ENCODE measurements around the gene RAB40B. TPM values are rescaled to one million over a fixed set of nuclear protein-coding genes. Genes with fewer than 3 reads are reported as not detected.

Gene RAB40B
- total and polyA plus RNA-seq, 2 of the 13 experiments (the other 11 are each of a cell fraction or from before 2014, with no cell fraction given) = 6.2 to 6.5 TPM

DNA sequence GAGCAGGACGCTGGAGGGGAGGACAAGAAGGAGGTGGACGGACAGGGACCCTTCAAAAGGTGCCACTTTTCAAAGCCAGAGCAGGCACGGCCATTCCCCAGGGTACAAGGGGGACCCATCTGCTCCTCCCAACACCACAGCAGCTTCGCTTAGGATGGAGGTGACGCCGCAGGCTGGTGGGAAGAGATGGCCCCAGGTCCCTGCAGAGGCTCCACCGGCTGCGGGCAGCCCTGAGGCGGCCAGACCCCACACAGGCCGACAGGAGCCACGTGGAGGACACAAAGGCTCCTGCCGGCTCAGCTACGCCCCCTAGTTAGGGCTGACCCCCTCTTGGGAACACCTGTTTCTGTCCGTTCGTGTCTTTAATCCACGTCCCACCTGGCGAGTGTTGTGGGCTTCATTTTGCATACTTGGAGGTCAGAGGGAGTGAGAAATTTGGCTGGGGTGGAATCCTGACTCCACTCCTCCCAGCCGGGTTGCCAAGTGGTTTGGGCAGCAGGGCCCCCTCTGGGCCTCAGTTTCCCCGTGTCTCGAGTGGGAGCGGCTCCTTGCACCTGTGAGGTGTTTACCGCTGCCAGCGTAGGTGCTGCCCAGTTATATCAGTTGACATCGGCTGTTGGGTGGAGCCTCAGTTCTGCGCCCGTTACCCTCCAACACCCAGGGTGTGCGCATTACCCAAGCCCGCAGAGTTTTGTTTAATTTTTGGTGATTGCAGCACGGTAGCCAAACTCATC, 12.2 kb upstream of the RAB40B start:
- POLR2A ChIA-PET = interaction anchor here (0.9 kb wide), 1 partner anchor 28 kb away, joined by 4 read pairs; no protein-coding TSS in a partner anchor
- ATAC-seq (peak; percentile 13), FAIRE-seq (no peak), DNase-seq (ENCODE audit: low spot score) (no peak)
- 47% methylated on average over 25 of the region's 29 CpGs for WGBS (ENCODE audit: low lambda C conversion rate)
- H2AFZ ChIP-seq (ENCODE audit: low read length) = no peak overlapping the region
- H3K9ac ChIP-seq (ENCODE audit: insufficient read depth, low read depth, low read length) = no peak overlapping the region
- peak overlapping the region in 1 of 3 experiments; percentile 20; a peak in 1 of 6 replicates for H3K4me3 ChIP-seq (replicated peaks in 1 of 3; ENCODE audit: insufficient read depth in 1 of 3, low read depth in 2 of 3, low read length in 3 of 3)
- BruUV-seq (replicated peaks) = no TSS peak
- in situ Hi-C loops (cut with HindIII; ENCODE audit: extremely low pct_ligation_motif_present, low pct_unique_long_range_greater_than_20kb) (no loop called here), intact Hi-C loops (cut with micrococcal nuclease; ENCODE audit: unreplicated experiment) (loop anchor here (2.0 kb wide), 1 partner anchor 32 kb away; no protein-coding TSS in a partner anchor)
- H3K9me3 ChIP-seq (ENCODE audit: low read length) = no peaks in the 10 kb centered on the region
- no peaks in the 10 kb centered on the region for H3K36me3 ChIP-seq (replicated peaks in 1 of 2; ENCODE audit: control insufficient read depth in 1 of 2, insufficient read depth in 2 of 2, low read length in 2 of 2)
- CTCF ChIA-PET (ENCODE audit: low intra/inter-chr PET ratio, low total read pairs) = interaction anchor here (0.8 to 2.3 kb wide), 3 partner anchors 42 to 65 kb away, joined by 3 to 10 read pairs (median 7); no protein-coding TSS in a partner anchor
- no peak overlapping the region for H3K27ac ChIP-seq (ENCODE audit: extremely low read length, insufficient read depth, low read length)
- H3K4me1 ChIP-seq (ENCODE audit: insufficient read depth, low read length) = peaks cover 57% of the 10 kb centered on the region
- no peaks in the 10 kb centered on the region for H4K20me1 ChIP-seq (ENCODE audit: insufficient read depth, low read length)
- H3K4me2 ChIP-seq (ENCODE audit: low read depth, low read length) = peak overlapping the region; percentile 41
- H3K79me2 ChIP-seq (ENCODE audit: insufficient read depth, low read length) = no peaks in the 10 kb centered on the region
- H3K27me3 ChIP-seq (ENCODE audit: control insufficient read depth in 1 of 2, insufficient read depth in 2 of 2, low read length in 2 of 2) = peaks cover 5 to 21% of the 10 kb centered on the region in 2 experiments; a peak in 3 of 5 replicates
- TF ChIP-seq ZNF562 (CRISPR knock-in tag; IDR thresholded peaks at IDR 0.05; ENCODE audit: borderline replicate concordance) (no peak), ZNF792 (CRISPR knock-in tag; IDR thresholded peaks at IDR 0.05) (no peak), U2AF2 (IDR thresholded peaks at IDR 0.05; ENCODE audit: low read depth, low read length) (no peak), ARID4A (CRISPR knock-in tag; IDR thresholded peaks at IDR 0.05; ENCODE audit: borderline replicate concordance) (no peak), GATAD2A (CRISPR knock-in tag; IDR thresholded peaks at IDR 0.05) (no peak), SALL2 (CRISPR knock-in tag; IDR thresholded peaks at IDR 0.05) (0 out of 2 replicates have a peak, but pooled peaks have one; percentile 31), AHDC1 (CRISPR knock-in tag; IDR thresholded peaks at IDR 0.05; ENCODE audit: borderline replicate concordance) (no peak)
- TF ChIP-seq, protein P1, sequence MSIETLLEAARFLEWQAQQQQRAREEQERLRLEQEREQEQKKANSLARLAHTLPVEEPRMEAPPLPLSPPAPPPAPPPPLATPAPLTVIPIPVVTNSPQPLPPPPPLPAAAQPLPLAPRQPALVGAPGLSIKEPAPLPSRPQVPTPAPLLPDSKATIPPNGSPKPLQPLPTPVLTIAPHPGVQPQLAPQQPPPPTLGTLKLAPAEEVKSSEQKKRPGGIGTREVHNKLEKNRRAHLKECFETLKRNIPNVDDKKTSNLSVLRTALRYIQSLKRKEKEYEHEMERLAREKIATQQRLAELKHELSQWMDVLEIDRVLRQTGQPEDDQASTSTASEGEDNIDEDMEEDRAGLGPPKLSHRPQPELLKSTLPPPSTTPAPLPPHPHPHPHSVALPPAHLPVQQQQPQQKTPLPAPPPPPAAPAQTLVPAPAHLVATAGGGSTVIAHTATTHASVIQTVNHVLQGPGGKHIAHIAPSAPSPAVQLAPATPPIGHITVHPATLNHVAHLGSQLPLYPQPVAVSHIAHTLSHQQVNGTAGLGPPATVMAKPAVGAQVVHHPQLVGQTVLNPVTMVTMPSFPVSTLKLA (IDR thresholded peaks at IDR 0.05) = peak; percentile 29; the same call in 1 of the 2 replicates
- TF ChIP-seq, protein P2, sequence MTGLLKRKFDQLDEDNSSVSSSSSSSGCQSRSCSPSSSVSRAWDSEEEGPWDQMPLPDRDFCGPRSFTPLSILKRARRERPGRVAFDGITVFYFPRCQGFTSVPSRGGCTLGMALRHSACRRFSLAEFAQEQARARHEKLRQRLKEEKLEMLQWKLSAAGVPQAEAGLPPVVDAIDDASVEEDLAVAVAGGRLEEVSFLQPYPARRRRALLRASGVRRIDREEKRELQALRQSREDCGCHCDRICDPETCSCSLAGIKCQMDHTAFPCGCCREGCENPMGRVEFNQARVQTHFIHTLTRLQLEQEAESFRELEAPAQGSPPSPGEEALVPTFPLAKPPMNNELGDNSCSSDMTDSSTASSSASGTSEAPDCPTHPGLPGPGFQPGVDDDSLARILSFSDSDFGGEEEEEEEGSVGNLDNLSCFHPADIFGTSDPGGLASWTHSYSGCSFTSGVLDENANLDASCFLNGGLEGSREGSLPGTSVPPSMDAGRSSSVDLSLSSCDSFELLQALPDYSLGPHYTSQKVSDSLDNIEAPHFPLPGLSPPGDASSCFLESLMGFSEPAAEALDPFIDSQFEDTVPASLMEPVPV (CRISPR knock-in tag; IDR thresholded peaks at IDR 0.05) = no peak
